PFSK-1 (cell line): ENCODE measurements around the gene MVK.

Source experiments
- FOXP2 ChIP-seq: optimal IDR thresholded peaks from 2 replicates; pipeline ENCODE3; 2011; ENCODE audit warnings: borderline replicate concordance, control low read depth, inconsistent platforms; ENCODE audit not compliant: insufficient read depth; ENCODE audit errors: extremely low read length, extremely low read depth
- POLR2AphosphoS5 ChIP-seq: IDR thresholded peaks from 2 replicates; pipeline ENCODE4 v1.6.1; 2012; ENCODE audit warnings: low read depth, mild to moderate bottlenecking, control low read depth, low read length, moderate library complexity
- SIN3A ChIP-seq: IDR thresholded peaks from 2 replicates; pipeline ENCODE4 v1.6.1; 2012; ENCODE audit warnings: mild to moderate bottlenecking, low read length, moderate library complexity, borderline replicate concordance; ENCODE audit not compliant: insufficient read depth
- TAF1 ChIP-seq: IDR thresholded peaks from 2 replicates; pipeline ENCODE4 v1.6.1; 2012; ENCODE audit warnings: low read length, control low read depth, borderline replicate concordance; ENCODE audit not compliant: insufficient read depth
- TF ChIP-seq, protein P1 (sequence below), 2 experiments: IDR thresholded peaks; 2 replicates each; pipeline versions ENCODE4 v1.6.1 to v1.8.0; 2011 to 2012; ENCODE audit warnings: low read depth in 2 of 2, low read length in 2 of 2, control low read depth in 1 of 2, inconsistent platforms in 1 of 2, mild to moderate bottlenecking in 1 of 2, moderate library complexity in 1 of 2; ENCODE audit not compliant: insufficient read depth in 1 of 2

MVK gene

DNA sequence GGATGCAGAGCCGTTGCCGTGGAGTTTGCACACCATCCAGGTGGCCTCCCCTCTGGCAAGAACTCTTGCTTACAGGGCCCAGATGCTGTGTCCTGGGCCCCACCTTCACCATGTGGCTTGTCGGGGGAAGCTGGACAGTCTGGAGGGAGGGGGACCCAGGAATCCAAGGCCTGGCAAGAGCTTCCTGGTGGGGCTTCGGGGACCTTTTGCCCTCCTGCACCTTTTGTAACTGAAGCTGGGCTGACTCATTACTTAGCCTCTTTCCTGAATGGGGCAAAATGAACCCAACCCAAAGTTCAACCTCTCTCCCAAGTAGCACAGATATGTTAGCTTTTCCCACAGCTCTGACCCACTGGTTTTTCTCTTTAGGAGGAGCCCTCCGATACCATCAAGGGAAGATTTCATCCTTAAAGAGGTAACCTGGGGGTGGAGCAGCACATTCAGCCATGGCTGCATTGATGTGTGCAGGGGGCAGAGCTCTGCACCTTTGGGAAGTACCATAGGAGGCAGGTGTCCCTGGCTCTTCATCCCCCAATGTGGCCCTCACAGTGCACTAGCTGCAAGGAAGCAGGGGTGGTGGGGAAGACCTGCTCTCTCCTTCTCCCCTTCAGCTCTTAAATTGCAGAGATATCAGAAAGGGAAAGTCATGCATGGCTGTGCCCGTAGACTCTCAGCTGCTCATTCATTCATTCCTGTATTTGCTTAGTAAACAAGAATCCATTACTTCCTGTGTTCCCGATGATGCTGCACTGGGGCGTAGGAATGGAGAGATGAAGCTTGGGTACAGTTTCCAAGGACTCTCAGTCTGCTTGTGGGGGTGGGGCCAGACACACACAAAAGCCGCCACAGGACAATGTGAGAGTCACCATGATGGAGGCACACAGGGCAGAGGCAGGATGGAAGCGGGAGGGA is 13.0 kb downstream of the MVK start:
- TF ChIP-seq SIN3A: no peak
- TF ChIP-seq, protein P1, sequence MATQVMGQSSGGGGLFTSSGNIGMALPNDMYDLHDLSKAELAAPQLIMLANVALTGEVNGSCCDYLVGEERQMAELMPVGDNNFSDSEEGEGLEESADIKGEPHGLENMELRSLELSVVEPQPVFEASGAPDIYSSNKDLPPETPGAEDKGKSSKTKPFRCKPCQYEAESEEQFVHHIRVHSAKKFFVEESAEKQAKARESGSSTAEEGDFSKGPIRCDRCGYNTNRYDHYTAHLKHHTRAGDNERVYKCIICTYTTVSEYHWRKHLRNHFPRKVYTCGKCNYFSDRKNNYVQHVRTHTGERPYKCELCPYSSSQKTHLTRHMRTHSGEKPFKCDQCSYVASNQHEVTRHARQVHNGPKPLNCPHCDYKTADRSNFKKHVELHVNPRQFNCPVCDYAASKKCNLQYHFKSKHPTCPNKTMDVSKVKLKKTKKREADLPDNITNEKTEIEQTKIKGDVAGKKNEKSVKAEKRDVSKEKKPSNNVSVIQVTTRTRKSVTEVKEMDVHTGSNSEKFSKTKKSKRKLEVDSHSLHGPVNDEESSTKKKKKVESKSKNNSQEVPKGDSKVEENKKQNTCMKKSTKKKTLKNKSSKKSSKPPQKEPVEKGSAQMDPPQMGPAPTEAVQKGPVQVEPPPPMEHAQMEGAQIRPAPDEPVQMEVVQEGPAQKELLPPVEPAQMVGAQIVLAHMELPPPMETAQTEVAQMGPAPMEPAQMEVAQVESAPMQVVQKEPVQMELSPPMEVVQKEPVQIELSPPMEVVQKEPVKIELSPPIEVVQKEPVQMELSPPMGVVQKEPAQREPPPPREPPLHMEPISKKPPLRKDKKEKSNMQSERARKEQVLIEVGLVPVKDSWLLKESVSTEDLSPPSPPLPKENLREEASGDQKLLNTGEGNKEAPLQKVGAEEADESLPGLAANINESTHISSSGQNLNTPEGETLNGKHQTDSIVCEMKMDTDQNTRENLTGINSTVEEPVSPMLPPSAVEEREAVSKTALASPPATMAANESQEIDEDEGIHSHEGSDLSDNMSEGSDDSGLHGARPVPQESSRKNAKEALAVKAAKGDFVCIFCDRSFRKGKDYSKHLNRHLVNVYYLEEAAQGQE (IDR thresholded peaks at IDR 0.05; ENCODE audit: insufficient read depth in 1 of 2, low read depth in 2 of 2, low read length in 2 of 2): no peak
- no peak for TF ChIP-seq POLR2AphosphoS5
- TF ChIP-seq TAF1: no peak
- TF ChIP-seq FOXP2: no peak

DNA sequence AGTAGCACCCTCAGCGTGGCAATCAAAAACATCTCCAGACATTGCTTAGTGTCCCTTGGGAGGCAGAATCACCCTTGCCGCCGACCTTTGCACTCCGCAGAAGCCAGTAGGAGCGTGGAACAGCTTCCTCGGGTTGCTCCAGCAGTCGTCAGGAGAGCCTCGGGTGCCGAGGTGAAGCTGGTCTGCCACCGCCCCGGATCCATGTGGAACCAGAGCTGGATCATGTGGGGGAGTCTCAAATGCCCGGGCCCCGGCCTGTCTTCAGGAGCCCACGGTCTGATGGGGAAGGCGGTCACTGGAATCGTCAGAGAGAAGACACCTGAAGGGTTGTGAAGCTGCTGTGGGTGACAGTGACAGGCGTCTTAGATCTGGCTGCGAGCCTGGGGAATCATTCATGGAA is 14.3 kb downstream of the MVK start:
- no peak for TF ChIP-seq TAF1
- TF ChIP-seq, protein P1 (IDR thresholded peaks at IDR 0.05; ENCODE audit: insufficient read depth in 1 of 2, low read depth in 2 of 2, low read length in 2 of 2): no peak
- no peak for TF ChIP-seq FOXP2
- no peak for TF ChIP-seq SIN3A
- TF ChIP-seq POLR2AphosphoS5: no peak

DNA sequence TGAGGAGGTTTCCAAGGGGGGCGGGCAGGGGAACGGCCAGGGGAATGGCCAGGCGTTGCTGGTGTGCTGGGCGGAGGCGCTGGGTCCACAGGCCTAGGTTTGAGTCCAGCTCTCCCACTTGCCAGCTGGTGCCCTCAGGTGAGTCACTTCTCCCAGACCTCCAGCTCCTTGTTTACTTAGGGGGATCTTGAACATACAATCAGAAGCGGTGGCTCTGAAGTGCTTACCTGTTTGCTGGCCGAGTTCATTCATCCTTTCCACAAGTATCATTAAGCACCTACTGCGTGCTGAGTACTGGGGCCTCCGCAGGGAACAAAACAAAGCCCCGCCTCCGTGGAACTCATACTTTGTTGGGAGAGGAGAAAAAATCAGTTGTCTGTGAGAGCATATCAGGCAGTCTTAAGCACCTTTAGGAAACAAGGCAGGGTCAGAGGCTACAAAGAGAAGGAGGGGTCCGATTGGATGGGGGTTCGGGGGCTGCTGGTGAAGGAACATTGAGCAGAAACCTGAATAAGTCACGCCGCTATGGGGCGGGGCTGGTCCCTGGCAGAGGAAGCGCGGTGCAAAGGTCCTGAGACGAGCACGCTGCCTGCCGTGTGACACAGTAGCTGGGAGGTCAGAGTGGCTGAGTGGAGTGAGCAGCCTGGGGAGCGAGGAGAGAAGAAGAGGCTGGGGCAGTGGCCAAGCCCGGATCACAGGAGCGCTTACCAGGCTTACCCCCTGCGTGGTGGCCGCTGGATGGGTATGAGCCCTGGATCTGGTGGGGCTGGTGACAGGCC is 15.1 kb downstream of the MVK start:
- TF ChIP-seq POLR2AphosphoS5 (no peak), SIN3A (no peak), FOXP2 (no peak), TAF1 (no peak)
- TF ChIP-seq, protein P1 (IDR thresholded peaks at IDR 0.05; ENCODE audit: insufficient read depth in 1 of 2, low read depth in 2 of 2, low read length in 2 of 2): no peak

DNA sequence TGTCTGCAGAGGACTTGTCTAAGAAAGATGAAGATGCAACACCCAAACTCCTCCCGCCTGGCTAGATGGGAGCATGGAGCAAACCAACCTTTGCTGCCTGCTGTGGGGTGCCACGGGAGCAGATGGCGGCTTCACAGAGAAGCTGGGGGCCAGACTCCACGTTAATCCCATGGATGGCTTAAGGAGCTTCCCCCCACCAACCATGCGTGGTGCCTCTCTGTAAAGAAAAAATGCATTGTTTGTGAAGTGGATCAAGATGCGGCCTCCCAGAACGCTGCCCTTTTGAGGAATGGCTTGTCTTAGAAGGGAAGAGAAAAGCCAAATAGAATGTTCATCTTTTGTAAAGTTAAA is 15.6 kb downstream of the MVK start:
- TF ChIP-seq SIN3A (no peak), TAF1 (no peak), POLR2AphosphoS5 (no peak), FOXP2 (no peak)
- TF ChIP-seq, protein P1 (IDR thresholded peaks at IDR 0.05; ENCODE audit: insufficient read depth in 1 of 2, low read depth in 2 of 2, low read length in 2 of 2): no peak
